ENCODE measurements around the gene TSFM. TPM values are rescaled to one million over a fixed set of nuclear protein-coding genes. Genes with fewer than 3 reads are reported as not detected.

Gene TSFM
- polyA plus RNA-seq, 3 donors, result 4.5 to 22.6 (median 21.8) TPM

GRCh38 chr12:57811028-57811755, 28.6 kb downstream of the TSFM start:
- Histone ChIP-seq H3K4me2 (replicated peaks; ENCODE audit: extremely low read depth, low read length, poor library complexity, severe bottlenecking) (no peak overlapping the region), H3K79me2 (ENCODE audit: insufficient read depth, low read length) (no peaks in the 10 kb centered on the region), H3K27ac (ENCODE audit: low read depth in 1 of 2, low read length in 2 of 2) (no peak overlapping the region), H3K9ac (ENCODE audit: insufficient read depth, low read length, poor library complexity, severe bottlenecking) (no peak overlapping the region), H3K9me3 (replicated peaks in 1 of 2; ENCODE audit: control insufficient read depth in 1 of 2, insufficient read depth in 1 of 2, low read length in 2 of 2) (no peaks in the 10 kb centered on the region), H3K27me3 (ENCODE audit: control insufficient read depth in 2 of 2, insufficient read depth in 2 of 2, low read length in 2 of 2) (no peaks in the 10 kb centered on the region), H2AFZ (ENCODE audit: insufficient read depth, low read depth, low read length, poor library complexity, severe bottlenecking) (no peak overlapping the region), H3K4me1 (ENCODE audit: control insufficient read depth in 1 of 2, insufficient read depth in 2 of 2, low read length in 2 of 2) (peaks cover 11 to 13% of the 10 kb centered on the region in 2 donors), H3K36me3 (replicated peaks in 1 of 2; ENCODE audit: control insufficient read depth in 1 of 2, insufficient read depth in 2 of 2, low read length in 2 of 2) (peaks cover 17 to 36% of the 10 kb centered on the region in 2 donors), H3K4me3 (replicated peaks in 1 of 3; ENCODE audit: low read depth in 2 of 3, low read length in 3 of 3) (no peak overlapping the region), H4K20me1 (ENCODE audit: insufficient read depth, low read length) (peaks cover 8% of the 10 kb centered on the region)
- Mint-ChIP-seq H3K4me3 (no peak overlapping the region), H3K9me3 (peaks cover 0 to 5% (median 0%) of the 10 kb centered on the region in 7 donors), H3K27me3 (ENCODE audit: low read depth in 3 of 3) (peaks cover 0 to 5% (median 2%) of the 10 kb centered on the region in 3 donors), H3K4me1 (peaks cover 14% of the 10 kb centered on the region), H3K27ac (peak overlapping the region in 1 of 7 donors; percentile 18), H3K36me3 (peaks cover 19 to 32% of the 10 kb centered on the region in 2 donors)
- TF ChIP-seq CTCF (IDR thresholded peaks at IDR 0.05), result no peak
- no peak for DNase-seq
- intact Hi-C loops (cut with micrococcal nuclease), result no loop called here
- 99% methylated on average over 8 of the region's 10 CpGs for WGBS (ENCODE audit: insufficient coverage)

GRCh38 chr12:57813111-57813970, 30.8 kb downstream of the TSFM start:
- Histone ChIP-seq H3K4me1 (ENCODE audit: control insufficient read depth in 1 of 2, insufficient read depth in 2 of 2, low read length in 2 of 2) (peaks cover 29 to 30% of the 10 kb centered on the region in 2 donors), H2AFZ (ENCODE audit: insufficient read depth, low read depth, low read length, poor library complexity, severe bottlenecking) (no peak overlapping the region), H3K9ac (ENCODE audit: insufficient read depth, low read length, poor library complexity, severe bottlenecking) (no peak overlapping the region), H3K4me3 (replicated peaks in 1 of 3; ENCODE audit: low read depth in 2 of 3, low read length in 3 of 3) (no peak overlapping the region), H3K36me3 (replicated peaks in 1 of 2; ENCODE audit: control insufficient read depth in 1 of 2, insufficient read depth in 2 of 2, low read length in 2 of 2) (peaks cover 2 to 15% of the 10 kb centered on the region in 2 donors), H3K79me2 (ENCODE audit: insufficient read depth, low read length) (no peaks in the 10 kb centered on the region), H3K27me3 (ENCODE audit: control insufficient read depth in 2 of 2, insufficient read depth in 2 of 2, low read length in 2 of 2) (no peaks in the 10 kb centered on the region), H3K27ac (ENCODE audit: low read depth in 1 of 2, low read length in 2 of 2) (no peak overlapping the region), H3K9me3 (replicated peaks in 1 of 2; ENCODE audit: control insufficient read depth in 1 of 2, insufficient read depth in 1 of 2, low read length in 2 of 2) (no peaks in the 10 kb centered on the region), H4K20me1 (ENCODE audit: insufficient read depth, low read length) (peaks cover 30% of the 10 kb centered on the region), H3K4me2 (replicated peaks; ENCODE audit: extremely low read depth, low read length, poor library complexity, severe bottlenecking) (no peak overlapping the region)
- intact Hi-C loops (cut with micrococcal nuclease), result no loop called here
- peaks cover 0 to 2% (median 0%) of the 10 kb centered on the region in 7 donors for H3K9me3 Mint-ChIP-seq
- no peak for DNase-seq
- TF ChIP-seq CTCF (IDR thresholded peaks at IDR 0.05), result no peak
- WGBS (ENCODE audit: insufficient coverage), result 93% methylated on average over 10 of the region's 14 CpGs
- peaks cover 0 to 5% (median 0%) of the 10 kb centered on the region in 3 donors for H3K27me3 Mint-ChIP-seq (ENCODE audit: low read depth in 3 of 3)
- no peak overlapping the region for H3K4me3 Mint-ChIP-seq
- peak overlapping the region in 1 of 7 donors; percentile 25 for H3K27ac Mint-ChIP-seq
- peaks cover 32% of the 10 kb centered on the region for H3K4me1 Mint-ChIP-seq
- H3K36me3 Mint-ChIP-seq, result peaks cover 8 to 12% of the 10 kb centered on the region in 2 donors

Measured in CD14-positive monocyte (primary cell).